LHCN-M2 (cell line): ENCODE data around the gene PLA2G4B. TPM values are rescaled to one million over a fixed set of nuclear protein-coding genes. Genes with fewer than 3 reads are reported as not detected.

Experiments
- DNase-seq: peaks from one replicate; pipeline ENCODE4 v3.0.0-alpha.2; 2012; ENCODE audit warnings: low read depth
- total RNA-seq: library from RNA; depleted of rRNA; stranded (reverse); fragments of >200 nt; gene quantifications from 2 replicates; pipeline ENCODE4 v1.2.3, GENCODE V29; 2014

Gene PLA2G4B
- total RNA-seq, 1 experiment from 2014 or later, result 1.2 TPM

DNA sequence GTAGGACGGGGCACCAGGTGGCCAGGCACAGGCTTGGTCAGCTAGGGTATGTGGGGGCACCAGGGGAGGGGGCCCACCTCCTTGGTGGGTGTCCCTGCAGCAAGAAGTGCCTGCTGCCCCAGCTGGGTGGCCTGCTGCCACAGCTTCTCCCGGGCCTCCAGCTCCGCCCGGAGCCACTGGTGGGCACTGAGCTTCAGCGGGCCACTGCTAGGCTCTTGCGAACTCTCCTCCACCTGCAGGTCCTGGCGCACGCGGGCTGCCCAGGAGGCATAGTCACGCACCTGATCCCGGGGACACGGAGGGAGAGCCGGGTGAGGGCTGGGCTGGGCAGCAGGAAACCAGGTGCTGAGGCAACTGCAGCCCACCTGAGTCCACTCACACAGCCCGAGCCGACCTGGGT, 29.7 kb downstream of the PLA2G4B start:
- no peak for DNase-seq

DNA sequence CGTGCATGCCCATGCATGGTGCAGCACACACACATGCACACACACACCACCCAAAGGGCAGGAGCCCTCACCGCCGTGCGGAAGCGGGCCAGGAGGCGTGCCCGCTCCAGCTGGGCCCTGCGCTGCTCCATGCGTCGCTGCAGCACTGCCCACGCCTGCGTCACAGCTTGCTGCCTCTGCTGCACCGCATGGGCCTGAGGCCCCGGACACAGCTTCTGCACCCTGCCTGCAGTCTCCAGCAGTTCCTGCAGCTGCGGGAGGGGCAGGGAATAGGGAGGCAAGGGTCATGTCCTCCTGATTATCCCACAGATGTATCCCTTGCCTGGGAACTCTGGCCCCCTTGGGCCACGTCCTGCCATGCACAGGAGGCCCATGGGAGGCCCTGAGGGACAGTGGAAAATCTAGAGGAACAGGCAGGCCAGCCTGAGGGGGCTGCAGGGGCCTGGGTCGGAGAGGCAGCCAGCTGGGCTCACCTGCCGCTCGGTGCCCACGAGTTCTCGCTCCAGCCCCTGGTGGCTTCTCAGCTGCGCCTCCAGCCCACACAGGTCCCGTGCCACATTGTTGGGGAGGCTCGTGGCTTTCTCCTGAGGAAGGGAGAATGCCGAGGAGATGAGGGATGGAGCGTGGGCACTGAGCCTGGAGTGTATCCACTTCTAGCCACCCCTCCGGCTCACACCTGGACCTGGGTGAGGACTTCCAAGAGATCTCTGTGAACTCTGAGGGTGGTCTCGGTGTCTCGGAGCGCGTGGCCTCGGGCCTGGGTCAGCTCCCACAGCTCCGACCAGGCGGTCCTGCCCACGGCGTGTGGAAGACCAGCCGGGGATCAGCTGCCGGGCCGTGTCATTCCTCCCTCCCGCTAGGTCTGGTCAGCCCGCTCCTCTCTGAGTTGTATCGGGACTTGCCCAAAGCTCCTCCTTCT, 31.4 kb downstream of the PLA2G4B start:
- no peak for DNase-seq

DNA sequence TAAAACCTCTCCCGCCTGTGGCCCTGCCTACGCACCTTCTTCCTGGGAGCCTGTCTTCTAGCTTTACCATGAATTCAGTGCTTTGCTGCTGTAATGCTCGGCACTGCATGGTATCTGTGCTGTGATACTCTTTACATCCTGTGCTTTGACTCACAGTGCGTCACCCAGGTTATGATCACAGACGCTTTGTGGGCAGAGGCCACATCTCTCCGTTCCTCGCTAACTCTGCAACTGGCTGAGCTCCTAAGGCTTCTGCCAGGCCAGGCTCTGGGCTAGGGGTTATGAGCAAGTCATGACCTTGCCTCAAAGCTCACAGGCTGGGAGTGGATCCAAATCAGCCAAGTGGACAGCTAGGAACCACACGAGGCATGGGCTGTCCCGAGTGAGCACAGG, 32.0 kb downstream of the PLA2G4B start:
- peak; percentile 34 for DNase-seq

DNA sequence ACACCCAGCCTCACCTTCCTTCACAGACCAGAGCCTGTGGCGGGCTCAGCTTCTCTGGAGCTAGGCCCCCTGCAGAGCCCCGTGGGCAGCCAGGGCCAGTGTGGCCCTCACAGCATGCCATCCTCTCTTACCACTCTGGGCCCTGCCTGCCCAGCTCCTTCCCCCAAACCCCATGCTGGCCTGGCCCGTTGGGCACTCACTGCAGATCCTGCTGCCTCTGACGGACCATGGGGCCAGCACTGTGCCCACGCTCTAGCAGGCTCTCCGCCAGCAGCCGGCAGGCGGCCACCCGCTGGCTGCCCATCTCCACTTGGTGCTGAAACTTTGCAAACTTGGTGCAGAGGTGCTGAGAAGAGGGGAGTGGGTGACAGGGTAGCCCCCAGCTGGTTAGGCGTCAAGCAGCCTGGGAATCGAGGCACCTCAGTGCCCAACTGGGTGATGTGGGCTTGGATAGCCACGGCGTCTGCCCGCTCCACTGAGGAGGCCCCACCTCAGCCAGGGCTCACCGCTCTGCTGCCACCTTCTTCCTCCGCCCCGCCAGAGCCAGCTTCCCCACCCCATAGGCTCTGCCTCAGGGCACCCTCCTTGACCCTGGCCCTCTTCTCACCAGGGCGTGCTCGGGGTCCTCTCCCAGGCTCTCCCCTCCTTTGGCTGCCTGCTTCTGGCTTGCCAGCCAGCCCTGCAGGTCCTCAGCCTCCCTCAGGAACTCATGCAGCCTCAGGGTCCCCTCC, 32.7 kb downstream of the PLA2G4B start:
- DNase-seq, result no peak

DNA sequence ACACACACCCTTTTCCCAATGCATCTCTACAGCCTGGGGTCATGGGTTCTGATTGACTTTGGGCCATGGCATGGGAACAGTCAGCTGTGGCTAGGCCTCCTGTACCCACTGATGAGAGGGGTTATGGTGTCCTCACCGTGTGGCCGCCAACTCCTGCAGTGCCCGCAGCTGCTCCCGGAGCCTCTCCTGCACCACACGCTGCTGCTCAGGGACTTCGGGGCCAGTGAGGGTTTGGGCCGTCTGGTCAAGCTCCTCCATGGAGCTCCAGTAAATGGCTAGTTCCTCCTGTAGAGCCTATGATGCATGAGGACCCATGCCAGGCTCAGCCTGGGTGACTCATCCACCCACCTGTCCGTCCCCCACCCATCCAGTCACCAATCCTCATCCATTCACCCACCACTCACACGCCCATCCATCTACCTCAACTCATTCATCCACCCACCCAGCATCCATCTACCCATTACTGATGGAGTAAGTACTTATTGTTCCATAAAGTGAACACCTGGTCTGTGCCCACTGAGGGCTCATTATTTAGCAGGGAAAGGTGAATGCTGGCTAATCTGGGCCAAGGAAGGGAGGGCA, 33.6 kb downstream of the PLA2G4B start:
- DNase-seq, result no peak

DNA sequence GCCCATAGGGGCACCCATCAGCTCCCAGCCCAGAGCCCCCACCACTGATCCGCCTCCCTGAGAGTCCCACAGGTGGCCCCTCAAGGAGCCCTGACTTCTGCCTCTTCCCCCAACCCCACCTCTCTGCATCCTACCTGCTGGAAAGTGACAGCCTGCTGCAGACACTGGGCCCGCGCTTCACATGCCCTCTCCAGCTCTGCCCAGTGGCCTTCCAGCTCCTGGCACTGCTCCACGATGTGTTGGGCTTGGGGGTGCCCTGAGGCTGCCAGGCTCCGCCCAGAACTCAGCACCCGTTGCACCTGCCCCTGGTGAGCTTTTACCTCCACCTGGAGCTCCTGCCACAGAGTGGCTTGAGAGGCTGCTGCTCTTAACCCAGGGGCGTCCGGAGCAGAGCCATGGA, 35.1 kb downstream of the PLA2G4B start:
- no peak for DNase-seq

DNA sequence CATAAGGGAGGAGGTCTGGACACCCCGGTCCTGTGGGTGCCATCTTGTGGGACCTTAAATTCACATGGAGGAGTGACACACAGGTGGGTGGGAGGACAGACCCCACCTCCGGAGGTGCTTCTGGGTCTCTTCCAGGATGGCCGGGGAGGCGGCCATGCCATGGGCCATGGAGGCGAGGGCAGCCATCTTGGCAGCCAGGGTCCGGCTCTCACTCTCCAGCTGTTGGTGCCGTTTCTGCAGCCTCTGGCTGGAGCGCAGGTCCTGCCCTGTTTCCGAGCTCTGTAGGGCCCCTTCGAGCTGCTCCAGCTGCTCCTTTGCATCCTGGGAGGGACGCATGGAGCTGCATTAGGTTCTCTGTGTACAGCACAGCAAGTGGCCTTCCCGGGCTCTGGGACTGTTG, 36.1 kb downstream of the PLA2G4B start:
- DNase-seq, result no peak

DNA sequence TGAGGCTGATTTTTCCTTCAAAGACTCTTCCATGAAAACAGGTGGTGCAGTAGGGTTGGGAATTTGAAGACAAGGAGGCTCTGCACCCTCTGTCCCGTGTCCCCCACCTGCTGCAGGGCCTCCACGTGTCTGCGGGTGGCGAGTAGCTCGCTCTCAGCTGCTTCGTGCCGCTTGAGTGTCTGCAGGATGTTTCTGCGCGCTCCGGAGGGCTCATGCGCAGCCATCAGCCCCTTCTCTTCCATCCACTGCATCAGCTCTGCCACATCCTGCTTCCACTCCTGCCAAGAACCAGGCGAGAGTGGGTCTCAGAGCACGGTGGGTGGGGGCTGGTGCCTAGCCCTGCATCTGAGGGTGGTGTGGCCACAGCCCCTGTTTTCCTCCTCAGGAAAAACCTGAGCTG, 37.4 kb downstream of the PLA2G4B start:
- DNase-seq, result no peak

DNA sequence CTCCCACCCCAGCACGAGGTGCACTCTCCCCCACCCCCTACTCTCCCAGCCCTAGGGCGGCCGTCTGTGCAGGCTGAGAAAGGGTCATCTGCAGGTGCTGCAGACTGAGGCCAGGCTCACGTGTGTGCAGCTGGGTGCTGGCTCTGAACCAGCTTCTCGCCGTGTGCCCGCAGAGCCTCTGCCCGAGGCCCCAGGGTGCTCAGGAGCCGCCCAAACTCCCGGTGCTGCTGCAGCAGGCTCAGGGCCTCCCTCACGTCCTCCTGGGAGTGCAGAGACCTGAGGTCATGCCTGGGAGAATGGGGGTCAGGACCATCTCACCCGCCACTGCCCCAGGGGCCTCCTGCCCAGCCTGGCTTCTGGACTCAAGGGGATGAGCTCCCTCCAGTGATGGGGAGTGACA, 38.0 kb downstream of the PLA2G4B start:
- DNase-seq, result no peak

DNA sequence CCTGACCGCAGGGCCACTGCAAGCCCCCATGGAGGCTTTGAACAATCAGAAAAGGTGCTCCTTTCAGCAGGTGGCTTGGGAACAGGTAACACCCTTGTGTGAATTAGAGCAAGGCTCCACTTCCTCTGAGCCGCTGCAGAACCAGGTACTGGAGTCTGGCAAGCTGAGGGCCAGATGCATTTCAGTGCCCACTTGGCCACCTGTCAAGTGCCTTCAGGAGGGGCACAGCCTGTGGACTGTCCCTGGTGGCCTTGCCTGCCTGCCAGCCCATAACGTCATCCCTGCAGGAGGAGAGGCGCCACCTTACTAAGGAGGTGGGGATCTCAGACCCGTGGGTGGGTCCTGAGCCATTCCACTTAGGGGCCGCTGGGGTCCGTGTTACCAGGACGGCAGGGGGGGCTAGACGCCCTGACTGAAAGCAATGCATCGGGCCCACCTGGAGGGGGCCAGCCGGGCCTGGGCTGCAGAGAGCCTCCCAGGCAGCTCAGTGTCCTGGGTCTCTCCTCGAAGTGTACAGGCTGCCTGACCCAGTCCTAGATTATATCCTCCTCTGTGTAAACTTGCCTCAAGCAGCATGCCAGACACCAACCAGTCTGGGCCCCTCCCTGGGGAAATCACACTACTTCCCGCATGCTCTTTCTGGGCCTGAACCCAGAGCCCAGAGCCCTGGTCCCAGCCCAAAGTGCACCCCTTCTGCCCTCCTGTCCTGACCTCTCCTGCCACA, 39.1 kb downstream of the PLA2G4B start:
- no peak for DNase-seq

DNA sequence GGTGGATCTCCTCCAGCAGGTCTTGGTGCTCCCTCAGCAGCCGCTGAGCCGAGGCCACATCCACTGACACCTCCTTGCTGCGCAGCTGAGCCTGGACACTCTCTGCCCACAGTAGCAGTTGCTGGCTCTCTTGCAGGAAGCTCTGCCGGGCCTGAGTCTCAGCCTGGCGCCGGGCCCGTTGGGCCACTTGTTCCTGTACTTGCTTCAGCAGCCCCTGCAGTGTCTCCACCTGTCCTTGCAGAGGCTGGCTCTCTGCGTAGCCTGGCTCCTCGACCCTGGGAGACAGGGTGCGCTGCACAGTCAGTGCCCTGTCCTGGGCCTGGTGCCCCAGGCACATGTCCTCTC, 39.7 kb downstream of the PLA2G4B start:
- DNase-seq, result no peak

DNA sequence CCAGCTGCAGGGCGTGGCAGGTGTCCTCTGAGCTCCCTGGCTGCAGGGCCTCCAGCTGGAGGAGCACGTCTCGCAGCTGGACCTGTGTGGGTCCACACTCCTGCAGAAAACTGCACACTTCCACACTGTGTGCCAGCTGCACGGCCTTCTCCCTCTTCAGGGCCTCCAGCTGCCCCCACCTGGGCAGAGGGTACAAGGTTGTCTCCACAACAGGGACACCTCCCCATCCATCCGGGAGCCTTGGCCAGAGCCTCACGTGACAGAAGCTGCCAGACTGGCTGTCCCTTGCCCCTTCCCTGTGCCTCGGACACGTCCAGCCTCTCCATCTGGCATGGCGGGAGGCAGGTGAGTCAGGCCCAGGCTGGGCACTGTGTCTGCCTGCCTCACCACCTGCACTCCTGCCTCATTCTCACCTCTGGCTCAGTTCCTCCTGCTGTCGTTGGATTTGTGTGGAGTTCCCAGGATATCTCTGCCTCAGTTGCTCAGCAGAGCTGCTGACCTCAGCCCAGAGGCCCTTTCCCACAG, 40.7 kb downstream of the PLA2G4B start:
- DNase-seq, result no peak

DNA sequence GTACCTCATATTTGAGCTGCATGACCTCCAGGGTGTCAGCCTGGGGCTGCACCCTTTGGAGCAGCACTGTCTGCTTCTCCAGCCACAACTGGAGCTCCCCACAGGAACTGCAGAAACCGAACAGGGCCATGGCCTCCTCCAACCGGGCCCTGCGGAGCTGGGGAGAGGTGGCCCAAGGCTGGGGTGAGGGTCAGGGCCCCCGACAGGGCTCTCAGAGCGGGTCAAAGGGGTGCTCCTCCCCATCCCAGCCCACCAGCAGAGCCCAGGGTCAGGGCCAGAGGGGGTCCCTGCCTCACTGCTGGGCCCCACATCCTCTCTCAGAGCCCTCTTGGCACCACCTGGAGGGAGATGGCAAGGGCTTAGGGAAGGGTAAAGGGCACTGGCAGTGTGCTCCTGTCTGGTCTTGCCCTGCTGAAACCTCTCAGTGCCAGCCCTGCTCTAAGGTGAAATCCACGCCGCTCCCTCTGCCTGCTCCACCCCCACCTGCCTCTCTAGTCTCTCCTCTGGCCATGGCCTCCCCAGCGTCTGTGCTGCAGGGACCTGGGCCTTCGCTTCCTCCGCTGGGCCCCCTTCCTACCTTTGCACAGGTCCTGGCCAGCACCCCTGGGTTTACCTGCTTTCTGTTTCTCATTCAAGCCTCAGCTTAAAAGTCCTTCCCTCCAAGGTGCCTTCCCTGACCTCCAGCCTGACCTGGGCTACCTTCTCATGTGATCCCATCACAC, 41.7 kb downstream of the PLA2G4B start:
- DNase-seq, result no peak

DNA sequence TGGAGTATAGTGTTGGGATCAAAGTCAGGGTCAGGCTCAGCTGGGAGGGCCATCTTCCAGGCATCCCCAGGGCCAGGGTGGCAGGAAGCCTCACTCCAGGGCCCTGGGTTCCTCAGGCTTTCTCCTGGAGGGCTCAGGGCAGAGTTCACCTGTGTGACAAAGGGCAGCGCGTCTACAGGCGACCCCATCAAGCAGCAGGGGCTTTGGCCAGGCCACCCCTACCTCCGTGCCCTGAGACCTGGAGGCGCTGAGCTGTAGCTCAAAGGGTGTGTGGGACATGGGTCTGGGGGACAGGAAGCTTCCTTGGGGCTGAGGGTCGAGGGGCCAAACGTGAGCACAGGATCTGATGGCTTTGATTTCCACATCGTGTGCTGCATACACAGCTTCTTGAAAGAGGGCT, 42.4 kb downstream of the PLA2G4B start:
- no peak for DNase-seq

DNA sequence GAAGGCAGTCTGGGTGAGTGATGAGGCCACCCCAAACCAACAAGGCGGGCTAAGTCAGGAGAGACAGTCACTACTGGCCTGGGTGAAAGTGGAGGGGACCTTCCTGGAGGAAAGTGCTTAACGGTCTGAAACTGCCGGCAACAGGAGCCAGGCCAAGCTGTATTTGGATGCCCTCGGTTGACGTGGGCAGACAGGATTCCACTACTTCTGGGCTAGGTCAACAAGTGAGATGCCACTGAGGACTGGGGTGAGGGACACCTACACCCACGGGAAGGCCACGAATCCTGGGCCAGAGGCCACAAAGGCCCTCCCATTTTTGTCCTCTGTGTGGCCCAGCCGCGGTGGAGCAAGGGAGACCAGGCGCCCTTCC, 42.9 kb downstream of the PLA2G4B start:
- no peak for DNase-seq

DNA sequence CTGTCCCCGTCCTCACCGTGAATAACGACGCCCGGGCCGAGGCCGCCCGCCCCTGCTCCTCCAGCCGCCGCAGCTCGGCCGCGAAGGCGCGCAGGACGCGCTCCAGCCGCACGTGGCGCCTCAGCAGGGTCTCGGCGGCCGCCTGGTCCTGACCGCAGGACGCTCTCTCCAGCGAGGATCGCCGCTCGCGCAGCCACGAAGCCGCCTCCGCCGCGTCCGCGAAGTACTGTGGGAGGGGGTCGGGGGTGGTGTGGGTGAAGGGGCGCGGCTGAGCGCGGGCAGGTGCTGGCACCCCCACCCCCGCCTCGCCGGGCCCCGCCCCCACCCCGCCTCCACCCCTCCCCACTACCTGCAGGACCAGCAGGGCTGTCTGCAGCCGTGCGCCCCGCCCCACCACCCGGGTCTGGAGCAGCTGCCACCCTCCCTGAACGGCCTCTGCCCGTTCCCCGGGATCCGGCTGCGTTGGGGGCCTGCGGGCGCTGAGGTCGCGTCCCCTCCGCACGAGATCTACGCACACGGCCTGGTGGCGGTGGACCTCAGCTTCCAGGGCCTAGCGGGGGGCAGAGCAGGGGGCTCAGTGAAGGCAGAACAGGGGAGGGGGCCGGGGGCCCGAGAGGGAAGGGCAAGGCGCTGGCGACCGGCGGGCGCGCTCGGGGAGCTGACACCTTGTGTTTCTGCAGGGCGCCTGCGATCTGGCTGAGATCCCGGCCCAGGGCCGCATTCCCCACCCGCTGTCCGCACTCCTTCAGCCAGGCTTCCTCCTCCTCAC, 43.5 kb downstream of the PLA2G4B start:
- DNase-seq, result no peak

DNA sequence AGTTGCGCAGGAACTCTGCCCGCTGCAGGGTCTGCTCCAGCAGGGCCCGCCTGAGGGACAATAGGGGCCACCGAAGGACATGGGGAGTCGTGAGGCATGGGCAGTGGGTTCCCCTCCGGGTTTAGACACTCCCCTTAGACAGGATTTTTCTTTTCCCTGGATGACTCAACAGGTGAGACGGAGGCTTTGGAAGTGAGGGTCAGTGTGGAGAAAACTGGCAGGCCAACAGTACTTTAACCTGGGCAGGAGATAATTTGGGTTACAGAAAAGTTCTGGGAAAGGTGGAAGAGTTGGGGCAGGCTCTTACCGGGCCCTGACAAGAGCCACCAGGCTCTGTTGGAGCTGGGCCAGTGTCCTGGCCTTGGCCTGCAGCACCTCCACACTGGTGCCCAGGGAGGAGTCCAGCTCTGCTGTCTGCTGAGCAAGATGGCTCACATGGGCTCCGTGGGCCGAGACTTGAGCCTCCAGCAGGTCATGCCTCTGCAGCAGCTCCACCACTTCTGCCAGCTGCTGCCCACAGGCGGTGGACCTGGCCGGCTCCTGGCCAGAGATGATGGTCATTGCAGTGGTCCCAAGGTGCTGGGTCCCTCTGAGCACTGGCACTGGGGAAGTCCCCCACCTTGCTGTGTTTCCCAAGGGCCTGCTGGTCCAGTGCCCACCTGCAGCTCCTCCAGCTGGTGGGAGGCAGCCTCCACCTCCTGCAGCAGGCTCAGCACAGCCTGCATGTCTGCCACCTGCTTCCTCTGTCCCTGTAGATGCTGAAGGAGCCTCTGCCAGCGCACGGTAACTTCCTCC, 44.2 kb downstream of the PLA2G4B start:
- no peak for DNase-seq

DNA sequence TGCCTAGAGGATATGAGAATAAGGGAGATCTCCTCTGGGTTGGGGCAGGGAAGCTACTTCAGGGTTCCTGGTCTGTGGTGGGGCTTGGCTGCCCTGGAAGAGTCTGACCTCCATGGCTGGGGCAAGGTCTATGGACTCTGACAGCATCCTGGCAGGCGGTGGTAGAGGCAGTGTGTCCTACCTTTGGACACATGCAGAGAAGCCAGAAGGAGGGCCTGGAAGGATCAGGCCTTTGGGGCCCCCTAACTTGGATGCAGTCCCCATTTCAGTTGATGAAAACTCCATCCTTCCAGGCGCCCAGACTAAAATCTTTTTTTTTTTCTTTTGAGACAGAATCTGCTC, 44.8 kb downstream of the PLA2G4B start:
- no peak for DNase-seq

DNA sequence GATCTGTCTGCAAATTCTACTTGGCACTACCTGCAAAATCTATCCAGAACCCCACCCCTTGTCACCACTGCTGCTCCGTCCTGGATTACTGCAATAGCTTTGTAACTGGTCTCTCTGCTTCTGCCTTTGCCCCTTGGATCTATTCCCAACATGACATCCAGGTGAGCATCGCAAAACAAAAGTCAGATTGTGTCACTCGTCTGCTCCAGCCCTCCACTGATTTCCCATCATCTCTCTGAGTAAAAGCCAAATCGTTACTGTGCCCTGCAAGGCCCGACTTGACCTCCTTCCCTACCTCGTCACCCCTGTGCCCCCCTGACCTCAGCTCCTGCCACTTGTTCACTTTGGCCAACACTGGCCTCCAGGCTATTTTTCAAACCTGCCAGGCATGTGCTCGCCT, 45.8 kb downstream of the PLA2G4B start:
- no peak for DNase-seq

DNA sequence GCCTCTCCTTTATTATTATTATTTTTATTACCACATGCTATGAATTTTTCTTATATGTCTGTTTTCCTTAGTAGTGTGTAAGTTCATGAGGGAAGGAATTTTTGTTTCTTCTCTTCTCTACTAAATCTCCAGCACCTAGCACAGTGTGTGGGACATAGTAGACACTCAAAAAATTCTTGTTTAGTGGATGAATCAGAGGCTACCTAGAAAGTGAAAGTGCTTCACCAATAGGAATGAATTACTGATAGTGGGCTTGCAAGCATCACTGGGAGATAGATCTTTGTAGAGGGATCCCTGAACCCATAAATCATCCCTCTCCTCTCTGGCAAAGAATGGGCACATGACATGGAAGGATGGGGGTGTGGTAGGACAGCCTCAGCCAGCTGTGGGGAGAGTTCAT, 46.7 kb downstream of the PLA2G4B start:
- DNase-seq, result no peak
